ENCODE data around the gene SF3A1.

DNA sequence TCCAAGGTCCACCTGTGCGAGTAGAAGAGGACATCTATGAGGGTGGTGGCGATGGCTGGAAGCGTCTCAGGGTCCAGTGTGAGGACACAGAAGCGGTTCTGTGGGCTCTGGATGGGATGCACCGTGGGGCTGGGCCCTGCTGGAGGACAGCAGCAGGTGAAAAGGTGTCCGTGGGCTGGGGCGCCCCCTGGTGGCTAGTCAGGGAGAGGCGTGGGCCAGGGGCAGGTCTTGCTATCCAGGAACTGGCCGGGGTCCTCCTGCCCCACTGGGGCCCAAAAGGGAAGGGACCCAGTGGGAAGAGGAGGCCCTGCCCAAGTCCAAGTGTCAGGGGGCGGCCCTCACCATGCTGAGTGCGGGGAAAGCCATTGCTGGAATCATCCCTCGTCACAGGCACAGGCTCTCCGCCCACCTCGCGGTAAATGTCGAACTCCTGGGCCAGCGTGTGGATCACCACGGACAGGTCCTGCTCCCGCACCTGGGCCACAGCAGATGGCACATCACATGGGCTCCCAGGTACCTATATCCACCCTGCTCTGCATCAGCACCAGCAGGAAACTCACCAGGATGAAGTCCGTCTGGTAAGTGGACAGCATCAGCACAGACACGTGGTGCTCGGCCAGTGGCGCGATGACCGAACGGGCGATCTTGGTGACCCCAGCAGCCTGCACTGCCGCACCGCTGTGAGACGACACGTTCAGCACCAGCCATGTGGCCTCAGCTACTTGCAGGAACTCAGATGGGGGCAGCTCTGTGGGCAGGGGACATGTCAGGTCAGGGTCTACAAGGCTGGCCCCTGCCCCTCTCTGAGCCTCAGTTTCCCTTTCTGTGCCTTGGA is 69.7 kb downstream of the SF3A1 start:
- TF ChIP-seq, protein P1, sequence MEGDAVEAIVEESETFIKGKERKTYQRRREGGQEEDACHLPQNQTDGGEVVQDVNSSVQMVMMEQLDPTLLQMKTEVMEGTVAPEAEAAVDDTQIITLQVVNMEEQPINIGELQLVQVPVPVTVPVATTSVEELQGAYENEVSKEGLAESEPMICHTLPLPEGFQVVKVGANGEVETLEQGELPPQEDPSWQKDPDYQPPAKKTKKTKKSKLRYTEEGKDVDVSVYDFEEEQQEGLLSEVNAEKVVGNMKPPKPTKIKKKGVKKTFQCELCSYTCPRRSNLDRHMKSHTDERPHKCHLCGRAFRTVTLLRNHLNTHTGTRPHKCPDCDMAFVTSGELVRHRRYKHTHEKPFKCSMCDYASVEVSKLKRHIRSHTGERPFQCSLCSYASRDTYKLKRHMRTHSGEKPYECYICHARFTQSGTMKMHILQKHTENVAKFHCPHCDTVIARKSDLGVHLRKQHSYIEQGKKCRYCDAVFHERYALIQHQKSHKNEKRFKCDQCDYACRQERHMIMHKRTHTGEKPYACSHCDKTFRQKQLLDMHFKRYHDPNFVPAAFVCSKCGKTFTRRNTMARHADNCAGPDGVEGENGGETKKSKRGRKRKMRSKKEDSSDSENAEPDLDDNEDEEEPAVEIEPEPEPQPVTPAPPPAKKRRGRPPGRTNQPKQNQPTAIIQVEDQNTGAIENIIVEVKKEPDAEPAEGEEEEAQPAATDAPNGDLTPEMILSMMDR (IDR thresholded peaks at IDR 0.05; ENCODE audit: insufficient read depth, low read depth, low read length) = peak; percentile 68
- TF ChIP-seq EZH2 (IDR thresholded peaks at IDR 0.05; ENCODE audit: insufficient read depth, low read length) = no peak

All from astrocyte (in vitro differentiated cells and primary cell).